ENCODE measurements around the gene MAPK10.

GRCh38 chr4:86122404-86122803 is 237.4 kb downstream of the MAPK10 start:
- no peak for TF ChIP-seq POLR2A (IDR thresholded peaks at IDR 0.05)
- no peak for TF ChIP-seq CTCF (IDR thresholded peaks at IDR 0.05)
- TF ChIP-seq POLR2AphosphoS5 (IDR thresholded peaks at IDR 0.05), result no peak

Measured in prostate gland (tissue), 2 donors.